ENCODE results near the gene SYNC. TPM values are rescaled to one million over a fixed set of nuclear protein-coding genes. Genes with fewer than 3 reads are reported as not detected.
"Not testable (repeated sequence)": the region's sequence is repeated elsewhere in the genome, so short reads cannot be mapped to it uniquely, and the experiment has no call there.

The SYNC gene
- total RNA-seq, 2 donors from 2014 or later = not detected

DNA sequence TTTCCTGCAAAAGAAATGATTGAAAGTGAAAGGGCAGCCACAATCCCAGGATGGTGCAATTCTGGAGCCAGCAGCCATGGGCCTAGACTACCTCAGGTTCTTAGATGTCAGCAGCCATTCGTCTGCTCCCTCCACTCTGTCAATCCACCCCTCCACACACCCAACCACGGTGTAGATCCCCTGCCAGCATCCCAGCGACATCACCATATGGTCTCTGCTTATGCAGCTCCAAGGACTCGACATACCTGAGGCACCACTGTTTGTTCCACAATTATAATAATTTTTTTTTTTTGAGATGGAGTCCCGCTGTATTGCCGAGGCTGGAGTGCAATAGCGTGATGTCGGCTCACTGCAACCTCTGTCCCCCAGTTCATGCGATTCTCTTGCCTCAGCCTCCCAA lies 6.5 kb downstream of the SYNC start:
- no peak for ATAC-seq
- H3K36me3 Mint-ChIP-seq = no peaks in the 10 kb centered on the region
- H3K27ac Mint-ChIP-seq = no peak overlapping the region
- no peaks in the 10 kb centered on the region for H3K9me3 Mint-ChIP-seq
- H3K27me3 Mint-ChIP-seq = peaks cover 3 to 4% of the 10 kb centered on the region in 2 donors
- no peak overlapping the region for H3K4me3 Mint-ChIP-seq
- no peak for DNase-seq (ENCODE audit: low spot score)
- H3K4me1 Mint-ChIP-seq (ENCODE audit: low read depth in 2 of 2) = peaks cover 0 to 6% of the 10 kb centered on the region in 2 donors

DNA sequence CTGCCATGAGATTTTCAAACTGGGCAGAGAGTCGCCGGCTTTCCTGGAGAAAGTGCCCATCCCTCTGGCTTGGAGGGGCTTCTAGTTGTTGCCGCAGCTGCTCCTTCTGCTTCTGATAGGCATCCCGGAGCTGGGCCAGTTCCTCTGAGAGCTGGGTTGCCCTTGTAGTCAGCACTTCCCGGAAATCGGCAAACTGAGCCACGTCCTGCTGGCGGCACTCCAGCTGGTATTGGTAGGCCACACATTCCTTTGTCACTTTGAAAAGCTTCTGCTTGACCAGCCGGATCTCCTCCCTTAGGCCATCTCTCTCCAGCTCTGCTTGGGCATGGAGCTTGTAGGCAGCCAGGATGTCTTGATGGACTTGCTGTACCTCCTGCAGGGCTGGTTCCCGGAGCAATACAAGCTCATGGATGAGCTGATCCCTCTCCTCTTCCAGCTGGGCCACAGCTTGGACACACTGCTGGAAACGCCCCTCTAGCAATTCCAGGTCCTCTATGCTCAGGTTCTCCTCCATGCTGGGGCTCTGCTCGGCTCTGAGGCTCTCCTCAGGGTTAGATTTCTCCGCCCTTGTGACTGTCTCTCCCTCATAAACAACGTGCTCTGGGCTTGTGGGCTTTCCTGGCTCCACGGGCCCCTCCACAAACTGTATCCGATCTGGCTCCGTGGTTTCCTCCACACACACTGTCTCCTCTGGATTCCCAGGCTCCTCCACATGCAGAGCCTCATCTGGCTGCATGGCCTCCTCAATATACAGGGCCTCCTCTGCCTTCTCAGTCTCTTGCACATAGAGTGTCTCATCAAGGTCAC lies 7.3 kb downstream of the SYNC start:
- H3K27ac Mint-ChIP-seq = no peak overlapping the region
- DNase-seq (ENCODE audit: low spot score) (no peak), ATAC-seq (peak in 1 of 2 donors; percentile 31)
- H3K27me3 Mint-ChIP-seq = peaks cover 0 to 3% of the 10 kb centered on the region in 2 donors
- no peak overlapping the region for H3K4me3 Mint-ChIP-seq
- H3K4me1 Mint-ChIP-seq (ENCODE audit: low read depth in 2 of 2) = peaks cover 0 to 6% of the 10 kb centered on the region in 2 donors
- no peaks in the 10 kb centered on the region for H3K36me3 Mint-ChIP-seq
- H3K9me3 Mint-ChIP-seq = no peaks in the 10 kb centered on the region

DNA sequence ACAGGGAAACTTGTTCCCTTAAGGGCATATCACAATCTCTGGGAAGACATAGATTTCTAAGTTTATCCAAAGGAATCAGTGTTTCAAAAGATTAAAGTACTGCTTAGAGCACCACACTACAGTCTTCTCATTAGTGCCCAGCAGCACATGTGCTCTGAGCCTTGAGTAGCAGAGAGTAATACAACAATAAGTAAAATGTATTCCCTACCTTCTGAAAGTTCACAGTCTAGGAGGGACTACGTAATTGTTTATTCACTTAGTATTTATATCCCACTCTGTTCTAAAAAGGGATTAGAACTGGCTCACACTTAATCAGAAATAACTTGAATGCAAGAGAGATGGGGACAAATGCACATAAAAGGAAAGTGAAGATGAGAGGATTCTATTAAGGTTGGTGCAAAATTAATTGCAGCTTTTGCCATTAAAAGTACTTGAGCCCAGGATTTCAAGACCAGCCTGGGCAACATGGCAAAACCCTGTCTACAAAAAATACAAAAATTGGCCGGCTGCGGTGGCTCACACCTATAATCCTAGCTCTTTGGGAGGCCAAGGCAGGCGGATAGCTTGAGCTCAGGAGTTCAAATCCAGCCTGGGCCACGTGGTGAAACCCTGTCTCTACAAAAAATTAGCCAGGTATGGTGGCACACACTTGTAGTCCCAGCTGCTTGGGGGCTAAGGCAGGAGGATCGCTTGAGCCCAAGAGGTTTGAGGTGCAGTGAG lies 9.0 kb downstream of the SYNC start:
- Mint-ChIP-seq H3K4me3 (no peak overlapping the region), H3K36me3 (no peaks in the 10 kb centered on the region), H3K27me3 (no peaks in the 10 kb centered on the region), H3K9me3 (no peaks in the 10 kb centered on the region), H3K27ac (no peak overlapping the region), H3K4me1 (ENCODE audit: low read depth in 2 of 2) (peaks cover 0 to 6% of the 10 kb centered on the region in 2 donors)
- DNase-seq (ENCODE audit: low spot score) (no peak), ATAC-seq (no peak)

DNA sequence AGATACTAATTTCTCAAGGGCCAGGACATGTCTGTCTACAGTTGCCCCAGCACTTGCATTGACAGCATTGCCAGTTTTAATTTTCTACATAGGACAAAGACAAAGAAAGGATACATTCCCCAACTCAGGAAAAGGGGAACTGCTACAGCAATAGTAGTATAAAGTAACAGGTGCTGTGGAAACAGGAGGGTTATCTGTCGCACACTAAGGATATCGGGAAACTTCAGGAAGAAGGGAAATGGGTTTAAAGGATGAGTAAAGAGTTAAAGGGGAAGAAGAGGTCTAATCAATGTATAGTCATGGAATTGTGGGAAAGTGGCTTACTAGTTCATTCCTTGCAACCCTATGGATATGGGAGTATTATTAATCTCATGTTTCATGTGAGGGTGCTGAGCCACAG lies 16.2 kb downstream of the SYNC start:
- Mint-ChIP-seq H3K4me3 (no peak overlapping the region), H3K9me3 (no peaks in the 10 kb centered on the region), H3K27ac (peak overlapping the region in 1 of 2 donors; percentile 15), H3K36me3 (peaks cover 16% of the 10 kb centered on the region), H3K27me3 (no peaks in the 10 kb centered on the region), H3K4me1 (ENCODE audit: low read depth in 2 of 2) (peaks cover 0 to 7% of the 10 kb centered on the region in 2 donors)
- no peak for ATAC-seq
- no peak for DNase-seq (ENCODE audit: low spot score)

DNA sequence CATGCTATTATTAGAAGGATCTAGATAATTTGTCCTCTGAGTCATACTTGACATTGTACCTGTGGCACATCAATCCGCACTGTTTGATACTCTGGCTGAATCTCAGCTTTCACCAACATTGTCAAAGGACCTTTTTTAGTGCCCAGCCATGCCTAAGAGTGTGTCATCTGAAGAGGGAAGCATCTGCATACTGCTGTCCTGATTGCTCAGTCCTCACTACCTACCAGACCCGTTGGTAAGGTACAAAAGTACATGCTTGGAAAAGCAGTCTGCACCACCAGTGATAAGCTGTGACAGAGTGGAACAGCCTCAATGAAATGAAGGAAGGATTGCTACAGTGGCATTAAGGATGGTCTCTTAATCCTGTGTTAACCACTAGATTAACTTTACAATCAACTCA lies 17.1 kb downstream of the SYNC start:
- DNase-seq (ENCODE audit: low spot score) (no peak), ATAC-seq (no peak)
- Mint-ChIP-seq H3K27me3 (no peaks in the 10 kb centered on the region), H3K27ac (no peak overlapping the region), H3K9me3 (no peaks in the 10 kb centered on the region), H3K36me3 (peaks cover 24% of the 10 kb centered on the region), H3K4me3 (no peak overlapping the region), H3K4me1 (ENCODE audit: low read depth in 2 of 2) (peaks cover 0 to 7% of the 10 kb centered on the region in 2 donors)

DNA sequence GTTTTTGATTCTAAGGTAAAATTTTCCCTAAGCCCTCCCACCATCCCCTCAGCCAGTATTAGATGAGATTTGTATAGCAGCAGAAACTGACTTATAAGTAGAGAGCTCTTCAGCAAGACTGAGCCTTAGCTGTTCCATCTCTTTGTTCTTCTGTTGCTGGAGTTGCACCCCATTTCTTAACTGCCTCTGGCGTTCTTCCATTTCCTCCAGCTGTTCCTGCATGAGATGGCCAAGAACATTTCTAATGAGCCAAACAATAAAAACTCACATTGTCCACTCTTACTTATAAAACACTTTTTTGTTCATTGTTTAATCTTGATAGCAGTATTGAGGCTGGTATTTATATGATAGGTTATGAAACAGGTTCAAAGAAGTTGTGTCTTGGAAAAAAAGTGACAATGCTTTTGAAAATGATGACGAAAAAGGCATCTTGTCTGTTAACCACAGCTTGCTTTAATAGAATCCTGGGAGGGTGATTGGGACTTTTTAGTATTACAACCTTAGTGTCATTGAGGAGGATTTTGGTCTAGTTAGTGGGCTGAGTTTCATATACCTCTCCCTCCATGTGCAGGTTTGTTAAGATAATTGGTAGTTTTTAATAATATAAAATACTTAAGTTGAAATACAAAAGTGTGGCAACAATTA lies 18.3 kb downstream of the SYNC start:
- ATAC-seq = no peak
- Mint-ChIP-seq H3K36me3 (peaks cover 31% of the 10 kb centered on the region), H3K4me3 (no peak overlapping the region), H3K27me3 (no peaks in the 10 kb centered on the region), H3K9me3 (no peaks in the 10 kb centered on the region), H3K27ac (peak overlapping the region in 1 of 2 donors; percentile 56), H3K4me1 (ENCODE audit: low read depth in 2 of 2) (peaks cover 0 to 7% of the 10 kb centered on the region in 2 donors)
- no peak for DNase-seq (ENCODE audit: low spot score)

DNA sequence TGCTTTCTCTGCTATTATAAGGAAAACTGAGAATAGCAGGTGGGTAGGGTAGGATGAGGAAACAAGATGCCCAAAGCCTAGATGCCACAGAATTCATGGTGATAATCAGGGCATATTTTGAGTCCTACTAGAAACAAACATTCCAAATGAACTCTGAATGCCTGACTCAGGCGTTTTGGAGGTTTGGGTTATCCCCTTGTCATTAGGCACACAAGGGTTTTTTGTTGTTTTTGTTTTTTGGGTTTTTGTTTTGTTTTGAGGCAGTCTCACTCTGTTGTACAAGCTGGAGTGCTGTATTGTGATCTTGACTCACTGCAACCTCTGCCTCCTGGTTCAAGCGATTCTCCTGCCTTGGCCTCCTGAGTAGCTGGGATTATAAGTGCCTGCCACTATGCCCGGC lies 19.2 kb downstream of the SYNC start:
- ATAC-seq (no peak), DNase-seq (ENCODE audit: low spot score) (no peak)
- Mint-ChIP-seq H3K4me3 (no peak overlapping the region), H3K27ac (peak overlapping the region in 1 of 2 donors; percentile 56), H3K27me3 (no peaks in the 10 kb centered on the region), H3K36me3 (peaks cover 31% of the 10 kb centered on the region), H3K9me3 (no peaks in the 10 kb centered on the region), H3K4me1 (ENCODE audit: low read depth in 2 of 2) (peaks cover 0 to 7% of the 10 kb centered on the region in 2 donors)

DNA sequence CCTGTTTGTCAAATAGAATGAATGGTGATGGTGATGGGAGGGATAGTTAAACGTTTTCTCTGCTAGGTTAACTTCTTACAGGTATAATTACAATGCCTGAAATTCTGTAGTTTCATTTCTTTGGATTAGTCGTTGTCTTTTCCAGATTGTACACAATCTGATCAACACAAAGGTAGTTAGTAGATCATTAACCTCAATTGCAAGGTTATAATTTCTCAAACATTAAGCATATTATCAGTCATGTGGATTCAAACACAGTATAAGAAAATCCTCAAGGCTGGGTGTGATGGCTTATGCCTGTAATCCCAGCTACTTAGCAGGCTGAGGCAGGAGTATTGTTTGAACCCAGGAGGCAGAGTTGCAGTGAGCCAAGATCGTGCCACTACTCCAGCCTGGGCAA lies 20.6 kb downstream of the SYNC start:
- Mint-ChIP-seq H3K27me3 (no peaks in the 10 kb centered on the region), H3K9me3 (no peaks in the 10 kb centered on the region), H3K4me1 (ENCODE audit: low read depth in 2 of 2) (peaks cover 0 to 9% of the 10 kb centered on the region in 2 donors), H3K27ac (no peak overlapping the region), H3K4me3 (no peak overlapping the region), H3K36me3 (peaks cover 36% of the 10 kb centered on the region)
- DNase-seq (ENCODE audit: low spot score) (no peak), ATAC-seq (no peak)

DNA sequence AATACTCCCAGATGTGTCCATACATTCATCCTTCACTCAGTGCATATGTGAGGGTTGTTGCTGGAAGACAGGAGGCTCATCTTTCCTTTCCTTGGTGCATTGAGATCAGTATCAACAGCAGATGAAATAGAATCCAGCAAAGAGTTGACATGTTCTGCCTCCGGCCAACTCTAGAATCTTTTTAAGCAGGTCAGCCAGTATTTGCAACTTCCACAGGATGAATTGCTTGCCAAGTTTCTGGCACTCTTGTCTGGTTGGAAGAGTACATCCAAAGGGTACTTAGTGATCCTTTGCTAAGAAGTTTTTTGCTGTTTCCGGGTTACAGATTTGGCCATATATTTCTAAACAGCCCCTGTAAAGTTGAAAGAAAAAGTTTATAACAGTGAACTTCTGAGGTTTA lies 21.1 kb downstream of the SYNC start:
- no peaks in the 10 kb centered on the region for H3K9me3 Mint-ChIP-seq

DNA sequence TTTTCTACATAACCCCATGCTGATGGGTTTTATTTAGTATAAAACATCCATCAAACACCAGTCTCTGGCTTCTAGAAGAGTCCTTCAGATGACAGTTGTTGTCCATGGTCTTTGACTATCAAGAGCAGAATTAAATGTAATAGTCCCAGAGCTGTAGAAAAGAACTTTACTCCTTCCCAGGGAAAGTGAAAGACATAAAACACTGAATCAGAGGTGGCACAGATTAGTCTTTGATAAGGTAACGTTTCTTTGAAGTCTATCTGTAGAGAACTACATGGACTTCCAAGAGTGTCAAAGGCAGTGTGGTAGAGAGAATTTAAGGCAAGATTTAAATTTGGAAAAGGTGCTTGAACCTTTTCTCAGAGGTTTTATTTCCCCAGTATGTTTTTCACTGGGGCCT lies 21.9 kb downstream of the SYNC start:
- Mint-ChIP-seq H3K4me3 (no peak overlapping the region), H3K4me1 (ENCODE audit: low read depth in 2 of 2) (peaks cover 0 to 9% of the 10 kb centered on the region in 2 donors), H3K27ac (no peak overlapping the region), H3K9me3 (no peaks in the 10 kb centered on the region), H3K27me3 (no peaks in the 10 kb centered on the region), H3K36me3 (peaks cover 27% of the 10 kb centered on the region)
- DNase-seq (ENCODE audit: low spot score) (no peak), ATAC-seq (no peak)

More for the DNA sequence above, 21.1 kb downstream of the SYNC start:
- Mint-ChIP-seq H3K4me1 (ENCODE audit: low read depth in 2 of 2) (peaks cover 0 to 9% of the 10 kb centered on the region in 2 donors), H3K27me3 (no peaks in the 10 kb centered on the region), H3K36me3 (peaks cover 35% of the 10 kb centered on the region), H3K4me3 (no peak overlapping the region), H3K27ac (no peak overlapping the region)
- ATAC-seq = no peak
- DNase-seq (ENCODE audit: low spot score) = no peak

DNA sequence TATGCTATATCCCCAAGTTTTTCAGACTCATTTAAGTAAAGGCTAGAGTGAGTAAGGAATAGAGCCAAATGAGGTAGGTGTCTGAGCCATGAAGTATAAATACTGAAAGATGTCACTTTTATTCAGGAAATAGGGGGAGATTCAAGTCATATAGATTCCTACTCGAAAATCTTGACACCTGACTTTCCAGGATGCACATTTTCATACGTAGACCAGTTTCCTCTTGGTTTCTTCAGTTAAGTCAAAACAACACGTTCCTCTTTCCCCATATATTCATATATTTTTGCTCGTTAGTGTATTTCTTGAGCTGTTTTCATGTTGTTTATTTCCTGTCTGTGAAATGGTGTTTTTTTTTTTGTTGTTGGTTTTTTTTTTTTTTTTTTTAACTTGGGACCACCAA lies 22.6 kb downstream of the SYNC start:
- not testable (repeated sequence) for DNase-seq (ENCODE audit: low spot score); ATAC-seq; H3K27me3 Mint-ChIP-seq; H3K27ac Mint-ChIP-seq; H3K9me3 Mint-ChIP-seq; H3K4me1 Mint-ChIP-seq (ENCODE audit: low read depth in 2 of 2); H3K4me3 Mint-ChIP-seq
- peaks cover 27% of the 10 kb centered on the region for H3K36me3 Mint-ChIP-seq

DNA sequence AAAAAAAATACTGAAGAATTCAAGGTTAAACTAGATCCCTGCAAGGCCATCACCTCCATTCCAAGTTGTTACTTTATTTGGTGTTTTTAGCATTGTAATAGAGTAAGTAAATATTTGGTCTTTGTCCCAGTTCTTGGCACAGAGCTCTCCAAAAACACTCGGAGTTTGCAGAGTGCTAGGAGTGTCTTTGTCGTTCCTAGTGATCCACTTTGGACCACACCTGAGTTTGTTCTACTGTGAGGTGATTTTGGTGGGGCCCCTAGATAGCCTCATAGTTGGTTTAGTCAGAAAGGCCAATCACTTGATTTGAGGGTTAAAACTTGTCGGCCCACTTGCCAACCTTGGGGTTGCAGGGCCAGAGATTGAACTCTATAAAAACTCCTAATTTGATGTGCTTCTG lies 25.6 kb downstream of the SYNC start:
- no peaks in the 10 kb centered on the region for H3K27me3 Mint-ChIP-seq
- no peak overlapping the region for H3K4me3 Mint-ChIP-seq
- DNase-seq (ENCODE audit: low spot score) (no peak), ATAC-seq (no peak)
- H3K27ac Mint-ChIP-seq = no peak overlapping the region
- peaks cover 40% of the 10 kb centered on the region for H3K36me3 Mint-ChIP-seq
- H3K9me3 Mint-ChIP-seq = no peaks in the 10 kb centered on the region
- peaks cover 0 to 4% of the 10 kb centered on the region in 2 donors for H3K4me1 Mint-ChIP-seq (ENCODE audit: low read depth in 2 of 2)

DNA sequence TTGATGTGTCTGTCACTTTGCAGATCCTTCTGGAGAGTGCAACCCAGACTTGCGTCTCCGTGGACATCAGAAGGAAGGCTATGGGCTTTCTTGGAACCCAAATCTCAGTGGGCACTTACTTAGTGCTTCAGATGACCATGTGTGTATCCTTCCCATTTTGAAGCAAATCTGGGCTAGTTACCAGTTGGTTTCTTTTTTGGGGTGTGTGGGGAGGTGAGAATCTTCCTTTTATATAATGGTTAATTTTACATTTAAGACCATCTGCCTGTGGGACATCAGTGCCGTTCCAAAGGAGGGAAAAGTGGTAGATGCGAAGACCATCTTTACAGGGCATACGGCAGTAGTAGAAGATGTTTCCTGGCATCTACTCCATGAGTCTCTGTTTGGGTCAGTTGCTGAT lies 33.9 kb downstream of the SYNC start:
- not testable (repeated sequence) for H3K9me3 Mint-ChIP-seq; ATAC-seq; DNase-seq (ENCODE audit: low spot score); H3K4me1 Mint-ChIP-seq (ENCODE audit: low read depth in 2 of 2); H3K27me3 Mint-ChIP-seq; H3K4me3 Mint-ChIP-seq; H3K27ac Mint-ChIP-seq
- peaks cover 30% of the 10 kb centered on the region for H3K36me3 Mint-ChIP-seq

Data from natural killer cell treated with Interleukin-12 subunit alpha and Interleukin-12 subunit beta and Interleukin-15 and Interleukin-18, amount 100 ng/mL, for 72 hours (primary cell).